Stomach (tissue), 4 donors: Measurements from ENCODE around the gene GPR37.

Experiments
- POLR2AphosphoS5 ChIP-seq, 3 donors: sonication (generic); formaldehyde crosslinking; IDR thresholded peaks; one replicate each; pipeline ENCODE4 v1.6.1; 2016; ENCODE audit warnings: antibody characterized with exemption in 3 of 3
- TF ChIP-seq, protein P1 (sequence below), 7 experiments: fragments of 450-650 bp in 4 of 7; fragments of 200-600 bp in 3 of 7; sonication (generic) in 3 of 7; IDR thresholded peaks; one replicate each; pipeline ENCODE4 v1.5.1; 2016 to 2019; ENCODE audit warnings: antibody characterized with exemption in 7 of 7, control low read depth in 2 of 7, mild to moderate bottlenecking in 1 of 7

DNA sequence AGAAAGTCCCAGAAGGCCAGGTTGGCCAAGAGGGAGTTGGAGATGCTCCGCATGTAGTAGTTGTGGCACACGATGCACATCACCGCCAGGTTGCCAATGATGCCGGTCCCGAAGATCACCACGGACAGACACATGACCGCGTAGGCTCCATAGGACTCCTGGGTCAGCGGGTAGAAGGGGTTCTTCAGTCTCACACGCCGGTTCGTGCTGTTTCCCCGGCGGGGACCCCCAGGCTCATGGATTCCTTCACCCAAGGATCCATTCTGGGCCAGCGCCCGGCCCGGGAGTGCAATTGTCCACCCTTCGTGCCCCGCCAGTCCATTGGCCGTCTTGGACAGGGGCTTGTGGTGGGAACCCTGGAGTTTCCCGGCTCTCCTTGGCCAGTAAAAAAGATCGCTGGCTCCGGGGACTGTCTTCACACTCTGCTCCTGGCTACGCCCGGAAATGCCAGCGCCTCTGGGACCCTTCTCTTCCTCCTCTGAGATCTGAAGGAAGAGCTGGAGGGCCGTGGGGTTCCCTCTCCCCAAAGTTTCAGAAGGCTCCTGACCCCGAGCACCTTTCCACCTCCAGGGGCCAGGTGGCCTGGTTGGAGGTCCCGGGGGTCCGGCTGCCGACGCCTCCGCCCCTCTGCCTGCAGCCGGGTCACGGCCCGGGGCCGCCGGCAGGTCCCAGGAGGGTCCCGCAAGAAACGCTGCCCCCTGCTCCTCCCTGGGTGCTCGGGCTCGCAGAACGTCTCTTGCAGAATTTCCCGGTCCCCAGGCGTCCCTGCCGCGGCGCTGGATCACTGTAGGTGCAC, 1.3 kb downstream of the GPR37 start:
- TF ChIP-seq, protein P1, sequence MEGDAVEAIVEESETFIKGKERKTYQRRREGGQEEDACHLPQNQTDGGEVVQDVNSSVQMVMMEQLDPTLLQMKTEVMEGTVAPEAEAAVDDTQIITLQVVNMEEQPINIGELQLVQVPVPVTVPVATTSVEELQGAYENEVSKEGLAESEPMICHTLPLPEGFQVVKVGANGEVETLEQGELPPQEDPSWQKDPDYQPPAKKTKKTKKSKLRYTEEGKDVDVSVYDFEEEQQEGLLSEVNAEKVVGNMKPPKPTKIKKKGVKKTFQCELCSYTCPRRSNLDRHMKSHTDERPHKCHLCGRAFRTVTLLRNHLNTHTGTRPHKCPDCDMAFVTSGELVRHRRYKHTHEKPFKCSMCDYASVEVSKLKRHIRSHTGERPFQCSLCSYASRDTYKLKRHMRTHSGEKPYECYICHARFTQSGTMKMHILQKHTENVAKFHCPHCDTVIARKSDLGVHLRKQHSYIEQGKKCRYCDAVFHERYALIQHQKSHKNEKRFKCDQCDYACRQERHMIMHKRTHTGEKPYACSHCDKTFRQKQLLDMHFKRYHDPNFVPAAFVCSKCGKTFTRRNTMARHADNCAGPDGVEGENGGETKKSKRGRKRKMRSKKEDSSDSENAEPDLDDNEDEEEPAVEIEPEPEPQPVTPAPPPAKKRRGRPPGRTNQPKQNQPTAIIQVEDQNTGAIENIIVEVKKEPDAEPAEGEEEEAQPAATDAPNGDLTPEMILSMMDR (IDR thresholded peaks at IDR 0.05) = no peak
- TF ChIP-seq POLR2AphosphoS5 (IDR thresholded peaks at IDR 0.05) = no peak
